Ovary (tissue), 9 donors: ENCODE measurements around the gene IGF1R. TPM values are rescaled to one million over a fixed set of nuclear protein-coding genes. Genes with fewer than 3 reads are reported as not detected.

ENCODE experiments used
- DNase-seq, 5 donors: peaks; one replicate each; pipeline ENCODE4 v3.0.0-alpha.2; 2019 to 2020
- H3K27ac ChIP-seq, 2 donors: fragments of 200-600 bp; one replicate each; pipeline versions ENCODE4 v1.5.1 to v1.8.0; 2019 to 2022
- H3K27me3 ChIP-seq: fragments of 200-600 bp; one replicate; pipeline ENCODE4 v1.8.0; 2022
- H3K36me3 ChIP-seq: fragments of 200-600 bp; sonication (generic); one replicate; pipeline ENCODE4 v1.5.1; 2019
- H3K4me1 ChIP-seq: one replicate; pipeline ENCODE4 v1.8.1; 2013; ENCODE audit warnings: mild to moderate bottlenecking, moderate library complexity; ENCODE audit not compliant: insufficient read depth
- H3K4me3 ChIP-seq: fragments of 200-600 bp; sonication (generic); one replicate; pipeline ENCODE4 v1.5.1; 2017
- H3K9me3 ChIP-seq, 2 donors: fragments of 200-600 bp in 1 of 2; sonication (generic) in 1 of 2; one replicate each; pipeline versions ENCODE4 v1.5.1 to v1.8.1; 2013 to 2019; ENCODE audit warnings: mild to moderate bottlenecking in 1 of 2, moderate library complexity in 1 of 2
- EP300 ChIP-seq: sonication (generic); formaldehyde crosslinking; IDR thresholded peaks from one replicate; pipeline ENCODE4 v1.6.1; 2017; ENCODE audit warnings: antibody characterized with exemption
- POLR2A ChIP-seq: fragments of 450-650 bp; IDR thresholded peaks from one replicate; pipeline ENCODE4 v1.6.1; 2017; ENCODE audit warnings: antibody characterized with exemption, mild to moderate bottlenecking, moderate library complexity
- WGBS, 3 donors: extraction: QIAGEN DNeasy Blood & Tissue Kit in 1 of 3; methylation state at CpG; one replicate each; pipeline versions ENCODE4 v1.1.5 to v1.1.7; 2013 to 2017; 5-methylcytosine and 5-hydroxymethylcytosine counted together
- intact Hi-C, 4 donors: fragments of 100-400 bp; cut with DNase I; formaldehyde crosslinking; loops; one replicate each; pipeline versions ENCODE4 v1.11.0 to v1.15.1; 2022 to 2023
- polyA plus RNA-seq, 2 donors: library from polyadenylated mRNA; stranded (reverse); fragments of 200-250 nt in 1 of 2; fragments of 350-450 nt in 1 of 2; fragmentation: Illumina TruSeq in 1 of 2; extraction: RNeasy Lipid Tissue Mini Kit (QIAGEN cat#74804) in 1 of 2; gene quantifications; one replicate each; pipeline ENCODE4 v1.2.3, GENCODE V29; 2013 to 2014
- total RNA-seq, 7 donors: library from RNA; depleted of rRNA in 2 of 7; stranded (reverse); fragments of >200 nt in 2 of 7; fragmentation: NEBNext Ultra II Directional in 3 of 7; extraction: Animal tissue kit (Norgen Biotek cat#: 25700) in 3 of 7; gene quantifications; one replicate each; pipeline versions ENCODE4 v1.1.0 to v1.2.4, GENCODE V29; 2016 to 2023
- TF ChIP-seq, protein P1 (sequence below), 3 donors: fragments of 450-650 bp in 2 of 3; fragments of 200-600 bp in 1 of 3; IDR thresholded peaks; one replicate each; pipeline versions ENCODE4 v1.5.1 to v1.8.0; 2016 to 2022; ENCODE audit warnings: antibody characterized with exemption in 3 of 3, mild to moderate bottlenecking in 1 of 3
- donor health status: DM: no; HTN: no; CAD: no; lungs with moderate emphysema.
- donor health status: DM: no; HTN: no; CAD: no.
- donor health status: Bipolar disorder and iron deficiency.
- donor health status: DM: yes; HTN: yes; CAD: no.
- donor health status: DM: no; HTN: no; CAD: no.
- donor health status: DM: yes; HTN: yes; CAD: no.

The IGF1R gene
- total and polyA plus RNA-seq, 9 donors = 15.4 to 88.7 (median 68.9) TPM

DNA sequence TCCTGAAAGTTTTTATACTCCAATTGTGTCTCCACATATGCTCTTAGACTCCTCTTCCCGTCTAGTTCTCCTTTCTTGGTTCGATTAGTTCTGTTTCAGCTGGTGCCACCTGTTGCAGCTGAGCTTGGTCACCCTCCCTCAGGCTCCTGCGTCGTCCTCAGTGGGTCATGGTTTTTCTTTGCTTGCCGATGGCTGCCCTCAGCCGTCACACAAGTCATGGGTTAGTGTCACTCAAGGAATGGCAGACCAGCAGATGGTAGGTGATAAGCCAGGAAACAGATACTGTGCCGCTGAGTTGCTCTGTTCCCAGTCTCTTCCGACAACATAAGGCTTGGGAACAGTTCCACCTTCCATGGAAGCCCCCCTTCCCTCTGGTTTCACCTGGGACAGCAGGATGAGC lies 109.9 kb downstream of the IGF1R start:
- Histone ChIP-seq H3K27ac (no peak overlapping the region), H3K36me3 (no peaks in the 10 kb centered on the region), H3K4me3 (no peak overlapping the region), H3K9me3 (no peaks in the 10 kb centered on the region), H3K27me3 (no peaks in the 10 kb centered on the region), H3K4me1 (peaks cover 15% of the 10 kb centered on the region)
- DNase-seq = no peak
- intact Hi-C loops = no loop called here
- WGBS, 3 donors = 74 to 82% (median 82%) methylated on average over 8 of the region's 8 CpGs
- TF ChIP-seq POLR2A = no peak
- TF ChIP-seq, protein P1, sequence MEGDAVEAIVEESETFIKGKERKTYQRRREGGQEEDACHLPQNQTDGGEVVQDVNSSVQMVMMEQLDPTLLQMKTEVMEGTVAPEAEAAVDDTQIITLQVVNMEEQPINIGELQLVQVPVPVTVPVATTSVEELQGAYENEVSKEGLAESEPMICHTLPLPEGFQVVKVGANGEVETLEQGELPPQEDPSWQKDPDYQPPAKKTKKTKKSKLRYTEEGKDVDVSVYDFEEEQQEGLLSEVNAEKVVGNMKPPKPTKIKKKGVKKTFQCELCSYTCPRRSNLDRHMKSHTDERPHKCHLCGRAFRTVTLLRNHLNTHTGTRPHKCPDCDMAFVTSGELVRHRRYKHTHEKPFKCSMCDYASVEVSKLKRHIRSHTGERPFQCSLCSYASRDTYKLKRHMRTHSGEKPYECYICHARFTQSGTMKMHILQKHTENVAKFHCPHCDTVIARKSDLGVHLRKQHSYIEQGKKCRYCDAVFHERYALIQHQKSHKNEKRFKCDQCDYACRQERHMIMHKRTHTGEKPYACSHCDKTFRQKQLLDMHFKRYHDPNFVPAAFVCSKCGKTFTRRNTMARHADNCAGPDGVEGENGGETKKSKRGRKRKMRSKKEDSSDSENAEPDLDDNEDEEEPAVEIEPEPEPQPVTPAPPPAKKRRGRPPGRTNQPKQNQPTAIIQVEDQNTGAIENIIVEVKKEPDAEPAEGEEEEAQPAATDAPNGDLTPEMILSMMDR (IDR thresholded peaks at IDR 0.05) = no peak
- no peak for TF ChIP-seq EP300

DNA sequence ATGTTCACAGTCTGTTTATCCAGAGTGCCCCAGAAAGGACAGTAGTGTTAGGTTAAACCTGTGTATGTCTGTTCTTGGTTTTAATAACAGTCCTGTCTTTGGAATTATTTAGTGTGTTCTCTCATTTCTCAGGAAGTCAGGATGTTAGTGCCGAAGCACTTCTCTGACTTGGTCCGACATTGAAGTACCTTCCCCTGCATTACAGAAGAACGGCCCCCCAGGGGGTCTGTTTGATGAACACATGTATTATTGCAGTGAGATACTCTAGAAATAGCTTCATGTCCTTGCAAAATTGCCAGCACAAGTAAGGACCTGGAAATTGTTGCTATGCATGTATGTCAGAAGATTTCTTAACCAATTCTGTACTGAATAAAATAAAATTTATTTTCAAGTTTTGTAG lies 110.9 kb downstream of the IGF1R start:
- no peaks in the 10 kb centered on the region for H3K27me3 ChIP-seq
- intact Hi-C loops = no loop called here
- 64 to 73% (median 69%) methylated on average over 3 of the region's 3 CpGs for WGBS, 3 donors

DNA sequence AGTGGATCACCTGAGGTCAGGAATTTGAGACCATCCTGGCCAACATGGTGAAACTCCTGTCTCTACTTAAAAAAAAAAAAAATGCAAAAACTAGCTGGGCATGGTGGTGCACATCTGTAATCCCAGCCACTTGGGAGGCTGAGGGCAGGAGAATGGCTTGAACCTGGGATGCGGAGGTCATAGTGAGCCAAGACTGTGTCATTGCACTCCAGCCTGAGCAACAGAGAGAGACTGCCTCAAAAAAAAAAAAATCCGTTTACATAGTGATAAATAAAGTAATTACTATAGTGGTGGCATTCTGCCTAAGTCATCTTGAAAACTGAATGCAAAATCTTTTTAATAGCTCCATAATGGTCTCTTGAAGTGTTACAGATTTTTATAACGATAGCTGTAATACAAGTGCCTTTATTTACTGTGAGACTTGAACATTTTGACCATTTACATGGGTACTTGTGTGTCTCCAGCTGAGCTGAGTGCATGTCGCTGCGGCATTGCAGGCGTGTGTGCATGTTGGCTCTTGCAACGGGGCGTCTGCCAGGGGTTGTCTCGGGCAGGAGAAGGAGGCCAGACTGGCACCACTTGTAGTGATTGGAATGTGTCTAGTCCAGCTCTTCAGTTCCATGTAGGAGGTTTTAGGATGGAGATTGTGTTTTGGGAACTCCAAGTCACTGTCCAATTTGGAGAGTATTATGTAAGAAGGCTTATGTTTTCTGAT lies 111.9 kb downstream of the IGF1R start:
- WGBS, 3 donors = 77 to 88% (median 82%) methylated on average over 9 of the region's 9 CpGs
- no peak for DNase-seq
- TF ChIP-seq, protein P1 (IDR thresholded peaks at IDR 0.05) = no peak
- no peak for TF ChIP-seq EP300
- no peak for TF ChIP-seq POLR2A
- no peaks in the 10 kb centered on the region for H3K27me3 ChIP-seq
- H3K36me3 ChIP-seq = no peaks in the 10 kb centered on the region
- H3K4me3 ChIP-seq = no peak overlapping the region
- H3K9me3 ChIP-seq = no peaks in the 10 kb centered on the region
- peaks cover 15% of the 10 kb centered on the region for H3K4me1 ChIP-seq
- intact Hi-C loops = no loop called here
- no peak overlapping the region for H3K27ac ChIP-seq

More for the DNA sequence above, 110.9 kb downstream of the IGF1R start:
- H3K4me3 ChIP-seq = no peak overlapping the region
- H3K9me3 ChIP-seq = no peaks in the 10 kb centered on the region
- peaks cover 15% of the 10 kb centered on the region for H3K4me1 ChIP-seq
- H3K27ac ChIP-seq = no peak overlapping the region
- H3K36me3 ChIP-seq = no peaks in the 10 kb centered on the region
- no peak for DNase-seq
- no peak for TF ChIP-seq EP300
- TF ChIP-seq, protein P1 (IDR thresholded peaks at IDR 0.05) = no peak
- TF ChIP-seq POLR2A = no peak

DNA sequence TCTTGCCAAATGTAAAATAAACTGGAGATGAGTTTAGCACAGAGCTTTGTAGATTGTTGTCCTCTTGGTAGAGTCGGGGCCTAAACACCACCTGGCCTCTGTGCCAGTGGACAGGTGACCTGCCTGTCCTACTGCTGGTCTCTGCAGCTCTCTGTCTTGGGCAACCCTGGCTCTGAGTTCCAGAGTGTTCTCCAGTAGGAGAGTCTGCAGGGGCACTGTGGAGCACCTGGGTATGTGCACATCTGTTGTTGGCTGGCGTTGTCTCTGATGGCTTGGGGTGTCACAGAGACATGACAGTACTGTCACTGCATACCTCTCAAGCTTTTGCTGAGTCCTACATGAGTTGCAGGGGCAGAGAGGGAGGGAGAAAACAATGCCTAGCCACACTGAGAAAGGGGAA lies 112.6 kb downstream of the IGF1R start:
- intact Hi-C loops = no loop called here
- TF ChIP-seq EP300 (no peak), POLR2A (no peak)
- TF ChIP-seq, protein P1 (IDR thresholded peaks at IDR 0.05) = no peak
- WGBS, 3 donors = 82 to 94% (median 87%) methylated on average over 2 of the region's 2 CpGs
- H3K36me3 ChIP-seq = no peaks in the 10 kb centered on the region
- no peak overlapping the region for H3K4me3 ChIP-seq
- DNase-seq = no peak
- peaks cover 19% of the 10 kb centered on the region for H3K4me1 ChIP-seq
- H3K9me3 ChIP-seq = no peaks in the 10 kb centered on the region
- H3K27ac ChIP-seq = no peak overlapping the region
- H3K27me3 ChIP-seq = no peaks in the 10 kb centered on the region
